ENCODE results near the gene SLC1A7.

SLC1A7 gene

GRCh38 chr1:53068314-53069099 is 73.9 kb downstream of the SLC1A7 start:
- DNase-seq (ENCODE audit: low read depth, low spot score), result no peak
- peaks cover 8% of the 10 kb centered on the region for H3K27me3 ChIP-seq (ENCODE audit: control insufficient read depth, insufficient read depth, low read length)
- H3K9me3 ChIP-seq (ENCODE audit: control insufficient read depth, insufficient read depth, low read length), result no peaks in the 10 kb centered on the region
- H3K27ac ChIP-seq (ENCODE audit: low read length), result no peak overlapping the region
- H3K4me3 ChIP-seq (ENCODE audit: low read length), result no peak overlapping the region
- no peaks in the 10 kb centered on the region; the same call in 1 of the 2 replicates for H3K4me1 ChIP-seq (ENCODE audit: control insufficient read depth, insufficient read depth, low read length)
- no peaks in the 10 kb centered on the region; the same call in 1 of the 2 replicates for H3K36me3 ChIP-seq (ENCODE audit: control insufficient read depth, insufficient read depth, low read length)
- no CpG with 5 or more reads among the region's 7 CpGs for WGBS (ENCODE audit: insufficient coverage, insufficient read length)

- Histone ChIP-seq H3K27ac (ENCODE audit: low read length) (no peak overlapping the region), H3K27me3 (ENCODE audit: control insufficient read depth, insufficient read depth, low read length) (peaks cover 13% of the 10 kb centered on the region), H3K36me3 (ENCODE audit: control insufficient read depth, insufficient read depth, low read length) (no peaks in the 10 kb centered on the region; the same call in 1 of the 2 replicates), H3K4me1 (ENCODE audit: control insufficient read depth, insufficient read depth, low read length) (peaks cover 3% of the 10 kb centered on the region; the same call in 1 of the 2 replicates), H3K9me3 (ENCODE audit: control insufficient read depth, insufficient read depth, low read length) (no peaks in the 10 kb centered on the region), H3K4me3 (ENCODE audit: low read length) (no peak overlapping the region)
- no peak for DNase-seq (ENCODE audit: low read depth, low spot score)
- WGBS (ENCODE audit: insufficient coverage, insufficient read length), result no CpG with 5 or more reads among the region's 2 CpGs
Measured at GRCh38 chr1:53067886-53068285, 74.6 kb downstream of the SLC1A7 start.

GRCh38 chr1:53066891-53067738 is 75.3 kb downstream of the SLC1A7 start:
- no CpG with 5 or more reads among the region's 13 CpGs for WGBS (ENCODE audit: insufficient coverage, insufficient read length)

GRCh38 chr1:53066488-53066887 is 76.0 kb downstream of the SLC1A7 start:
- H3K4me1 ChIP-seq (ENCODE audit: control insufficient read depth, insufficient read depth, low read length), result peaks cover 4% of the 10 kb centered on the region
- no peaks in the 10 kb centered on the region; the same call in 1 of the 2 replicates for H3K36me3 ChIP-seq (ENCODE audit: control insufficient read depth, insufficient read depth, low read length)
- H3K4me3 ChIP-seq (ENCODE audit: low read length), result no peak overlapping the region
- H3K27me3 ChIP-seq (ENCODE audit: control insufficient read depth, insufficient read depth, low read length), result peaks cover 22% of the 10 kb centered on the region
- WGBS (ENCODE audit: insufficient coverage, insufficient read length), result no CpG with 5 or more reads among the region's 6 CpGs
- H3K9me3 ChIP-seq (ENCODE audit: control insufficient read depth, insufficient read depth, low read length), result no peaks in the 10 kb centered on the region
- no peak for DNase-seq (ENCODE audit: low read depth, low spot score)
- no peak overlapping the region for H3K27ac ChIP-seq (ENCODE audit: low read length)

More at GRCh38 chr1:53066891-53067738, 75.3 kb downstream of the SLC1A7 start:
- Histone ChIP-seq H3K4me1 (ENCODE audit: control insufficient read depth, insufficient read depth, low read length) (peaks cover 4% of the 10 kb centered on the region), H3K27ac (ENCODE audit: low read length) (no peak overlapping the region), H3K4me3 (ENCODE audit: low read length) (no peak overlapping the region), H3K27me3 (ENCODE audit: control insufficient read depth, insufficient read depth, low read length) (peaks cover 19% of the 10 kb centered on the region), H3K36me3 (ENCODE audit: control insufficient read depth, insufficient read depth, low read length) (no peaks in the 10 kb centered on the region; the same call in 1 of the 2 replicates), H3K9me3 (ENCODE audit: control insufficient read depth, insufficient read depth, low read length) (no peaks in the 10 kb centered on the region)
- DNase-seq (ENCODE audit: low read depth, low spot score), result no peak

- DNase-seq (ENCODE audit: low read depth, low spot score), result no peak
- no peaks in the 10 kb centered on the region; the same call in 1 of the 2 replicates for H3K36me3 ChIP-seq (ENCODE audit: control insufficient read depth, insufficient read depth, low read length)
- H3K27me3 ChIP-seq (ENCODE audit: control insufficient read depth, insufficient read depth, low read length), result peaks cover 33% of the 10 kb centered on the region
Measured at GRCh38 chr1:53065391-53065790, 77.0 kb downstream of the SLC1A7 start.

GRCh38 chr1:53063744-53064515 is 78.5 kb downstream of the SLC1A7 start:
- WGBS (ENCODE audit: insufficient coverage, insufficient read length), result no CpG with 5 or more reads among the region's 9 CpGs
- no peak overlapping the region for H3K4me3 ChIP-seq (ENCODE audit: low read length)
- H3K9me3 ChIP-seq (ENCODE audit: control insufficient read depth, insufficient read depth, low read length), result no peaks in the 10 kb centered on the region
- H3K27ac ChIP-seq (ENCODE audit: low read length), result no peak overlapping the region
- no peaks in the 10 kb centered on the region for H3K36me3 ChIP-seq (ENCODE audit: control insufficient read depth, insufficient read depth, low read length)
- H3K4me1 ChIP-seq (ENCODE audit: control insufficient read depth, insufficient read depth, low read length), result peaks cover 4% of the 10 kb centered on the region
- H3K27me3 ChIP-seq (ENCODE audit: control insufficient read depth, insufficient read depth, low read length), result peaks cover 36% of the 10 kb centered on the region
- DNase-seq (ENCODE audit: low read depth, low spot score), result no peak

More at GRCh38 chr1:53065391-53065790, 77.0 kb downstream of the SLC1A7 start:
- Histone ChIP-seq H3K9me3 (ENCODE audit: control insufficient read depth, insufficient read depth, low read length) (no peaks in the 10 kb centered on the region), H3K4me1 (ENCODE audit: control insufficient read depth, insufficient read depth, low read length) (peaks cover 4% of the 10 kb centered on the region), H3K4me3 (ENCODE audit: low read length) (no peak overlapping the region), H3K27ac (ENCODE audit: low read length) (no peak overlapping the region)
- no CpG with 5 or more reads among the region's 7 CpGs for WGBS (ENCODE audit: insufficient coverage, insufficient read length)

- Histone ChIP-seq H3K27me3 (ENCODE audit: control insufficient read depth, insufficient read depth, low read length) (peaks cover 38% of the 10 kb centered on the region), H3K4me1 (ENCODE audit: control insufficient read depth, insufficient read depth, low read length) (peaks cover 4% of the 10 kb centered on the region), H3K4me3 (ENCODE audit: low read length) (peak overlapping the region; percentile 53; the same call in 1 of the 2 replicates), H3K9me3 (ENCODE audit: control insufficient read depth, insufficient read depth, low read length) (no peaks in the 10 kb centered on the region), H3K27ac (ENCODE audit: low read length) (no peak overlapping the region), H3K36me3 (ENCODE audit: control insufficient read depth, insufficient read depth, low read length) (no peaks in the 10 kb centered on the region)
- WGBS (ENCODE audit: insufficient coverage, insufficient read length), result no CpG with 5 or more reads among the region's 61 CpGs
- no peak for DNase-seq (ENCODE audit: low read depth, low spot score)
Measured at GRCh38 chr1:53062708-53063591, 79.5 kb downstream of the SLC1A7 start.

- no peak for DNase-seq (ENCODE audit: low read depth, low spot score)
- WGBS (ENCODE audit: insufficient coverage, insufficient read length), result no CpG with 5 or more reads among the region's 73 CpGs
- peaks cover 38% of the 10 kb centered on the region for H3K27me3 ChIP-seq (ENCODE audit: control insufficient read depth, insufficient read depth, low read length)
Measured at GRCh38 chr1:53061859-53062707, 80.4 kb downstream of the SLC1A7 start, which contains the start of gene PODN. Gene PODN, plus strand, starts transcription at chr1:53062213. Its CDS starts 7,643 bp downstream, at chr1:53069856.

More at GRCh38 chr1:53061859-53062707, 80.4 kb downstream of the SLC1A7 start, which contains the start of gene PODN:
- peaks cover 4% of the 10 kb centered on the region for H3K4me1 ChIP-seq (ENCODE audit: control insufficient read depth, insufficient read depth, low read length)
- H3K36me3 ChIP-seq (ENCODE audit: control insufficient read depth, insufficient read depth, low read length), result no peaks in the 10 kb centered on the region
- H3K27ac ChIP-seq (ENCODE audit: low read length), result no peak within 1 kb of the TSS
- H3K9me3 ChIP-seq (ENCODE audit: control insufficient read depth, insufficient read depth, low read length), result no peaks in the 10 kb centered on the region
- peak within 1 kb of the TSS; percentile 53; the same call in 1 of the 2 replicates for H3K4me3 ChIP-seq (ENCODE audit: low read length)

Measured in iPS DF 6.9 (cell line).